ENCODE results near the gene MICAL1.

- TF ChIP-seq, protein P1, sequence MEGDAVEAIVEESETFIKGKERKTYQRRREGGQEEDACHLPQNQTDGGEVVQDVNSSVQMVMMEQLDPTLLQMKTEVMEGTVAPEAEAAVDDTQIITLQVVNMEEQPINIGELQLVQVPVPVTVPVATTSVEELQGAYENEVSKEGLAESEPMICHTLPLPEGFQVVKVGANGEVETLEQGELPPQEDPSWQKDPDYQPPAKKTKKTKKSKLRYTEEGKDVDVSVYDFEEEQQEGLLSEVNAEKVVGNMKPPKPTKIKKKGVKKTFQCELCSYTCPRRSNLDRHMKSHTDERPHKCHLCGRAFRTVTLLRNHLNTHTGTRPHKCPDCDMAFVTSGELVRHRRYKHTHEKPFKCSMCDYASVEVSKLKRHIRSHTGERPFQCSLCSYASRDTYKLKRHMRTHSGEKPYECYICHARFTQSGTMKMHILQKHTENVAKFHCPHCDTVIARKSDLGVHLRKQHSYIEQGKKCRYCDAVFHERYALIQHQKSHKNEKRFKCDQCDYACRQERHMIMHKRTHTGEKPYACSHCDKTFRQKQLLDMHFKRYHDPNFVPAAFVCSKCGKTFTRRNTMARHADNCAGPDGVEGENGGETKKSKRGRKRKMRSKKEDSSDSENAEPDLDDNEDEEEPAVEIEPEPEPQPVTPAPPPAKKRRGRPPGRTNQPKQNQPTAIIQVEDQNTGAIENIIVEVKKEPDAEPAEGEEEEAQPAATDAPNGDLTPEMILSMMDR (IDR thresholded peaks at IDR 0.05; ENCODE audit: low read length) = no peak
- TF ChIP-seq EZH2 (optimal IDR thresholded peaks at IDR 0.05; ENCODE audit: low read depth, low read length) = no peak
These were observed 19.5 kb downstream of the MICAL1 start for GRCh38 chr6:109436041-109436440.

Data from MM.1S (cell line).